Loucy (cell line): ENCODE results near the gene TSTD2.

Source experiments
- H2AFZ ChIP-seq: fragments of 200-600 bp; sonication (generic); 2 replicates; pipeline ENCODE4 v1.6.0; 2016; ENCODE audit warnings: antibody characterized with exemption, mild to moderate bottlenecking, low read length, moderate library complexity
- H3F3A ChIP-seq: fragments of 200-600 bp; 2 replicates; pipeline ENCODE4 v1.6.0; 2016; ENCODE audit warnings: antibody characterized with exemption, low read depth, mild to moderate bottlenecking
- H3K27me3 ChIP-seq: fragments of 200-600 bp; sonication (generic); 2 replicates; pipeline ENCODE4 v1.6.1; 2014; ENCODE audit warnings: low read length, mild to moderate bottlenecking; ENCODE audit not compliant: insufficient read depth, poor library complexity, severe bottlenecking
- H3K36me3 ChIP-seq: fragments of 200-600 bp; sonication (generic); 2 replicates; pipeline ENCODE4 v1.6.1; 2016; ENCODE audit warnings: low read length; ENCODE audit not compliant: insufficient read depth
- H3K4me1 ChIP-seq: fragments of 200-600 bp; sonication (generic); 2 replicates; pipeline ENCODE4 v1.5.1; 2014; ENCODE audit warnings: low read length, mild to moderate bottlenecking; ENCODE audit not compliant: insufficient read depth, poor library complexity, severe bottlenecking
- H3K4me2 ChIP-seq: fragments of 200-600 bp; sonication (generic); 2 replicates; pipeline ENCODE4 v1.6.0; 2014; ENCODE audit warnings: antibody characterized with exemption, low read length, low read depth, mild to moderate bottlenecking; ENCODE audit not compliant: poor library complexity, severe bottlenecking
- H3K4me3 ChIP-seq: fragments of 200-600 bp; sonication (generic); 2 replicates; pipeline ENCODE4 v1.5.1; 2014; ENCODE audit warnings: low read length, mild to moderate bottlenecking, mixed read lengths; ENCODE audit not compliant: poor library complexity, severe bottlenecking
- H3K79me2 ChIP-seq: fragments of 200-600 bp; sonication (generic); 2 replicates; pipeline ENCODE4 v1.6.1; 2014; ENCODE audit warnings: low read length; ENCODE audit not compliant: insufficient read depth
- H3K9ac ChIP-seq: fragments of 200-600 bp; sonication (generic); 2 replicates; pipeline ENCODE4 v1.6.0; 2014; ENCODE audit warnings: mild to moderate bottlenecking, low read depth, low read length, moderate library complexity; ENCODE audit not compliant: poor library complexity, severe bottlenecking
- H3K9me2 ChIP-seq: fragments of 200-600 bp; sonication (generic); replicated peaks from 2 replicates; pipeline ENCODE4 v1.6.1; 2016; ENCODE audit warnings: low read depth, low read length, mixed read lengths
- H3K9me3 ChIP-seq: fragments of 200-600 bp; sonication (generic); 2 replicates; pipeline ENCODE4 v1.6.1; 2014; ENCODE audit warnings: mild to moderate bottlenecking, antibody characterized with exemption, low read length, low read depth; ENCODE audit not compliant: insufficient read depth
- H4K20me1 ChIP-seq: fragments of 200-600 bp; sonication (generic); 2 replicates; pipeline ENCODE4 v1.6.0; 2014; ENCODE audit warnings: antibody characterized with exemption, low read length, mild to moderate bottlenecking; ENCODE audit not compliant: insufficient read depth, poor library complexity, severe bottlenecking
- EZH2phosphoT487 ChIP-seq: fragments of 200-600 bp; IDR thresholded peaks from 2 replicates; pipeline ENCODE4 v1.6.1; 2018; ENCODE audit warnings: antibody characterized with exemption, mild to moderate bottlenecking, moderate library complexity, borderline replicate concordance
- TF ChIP-seq, protein P1 (sequence below): fragments of 200-600 bp; sonication (generic); conservative IDR thresholded peaks from 2 replicates; pipeline ENCODE4 v1.5.1; 2014; ENCODE audit warnings: mild to moderate bottlenecking, antibody characterized with exemption, low read length

TSTD2 gene

DNA sequence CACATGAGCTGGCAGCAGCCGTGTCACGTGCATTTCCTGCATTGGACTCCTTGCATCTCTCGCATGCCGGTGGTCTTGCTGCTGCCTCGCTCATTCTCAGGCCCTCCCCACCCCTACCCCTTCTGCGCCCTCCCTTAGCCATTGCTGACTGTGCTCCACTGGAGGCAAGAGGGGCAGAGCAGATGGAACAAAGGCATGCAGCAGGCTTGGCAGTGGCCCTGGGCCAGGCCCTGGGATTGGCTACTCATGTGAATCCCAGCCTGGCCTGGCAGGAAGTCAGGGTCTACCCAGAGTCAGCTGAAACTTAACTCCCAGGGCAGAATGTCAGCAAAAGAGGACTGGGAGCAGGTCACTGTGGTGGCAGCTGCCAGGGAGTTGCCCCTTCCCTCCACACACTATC lies 62.3 kb downstream of the TSTD2 start:
- Histone ChIP-seq H3F3A (no peaks in the 10 kb centered on the region), H3K9ac (no peak overlapping the region), H3K4me3 (no peak overlapping the region), H3K9me3 (no peaks in the 10 kb centered on the region), H4K20me1 (no peaks in the 10 kb centered on the region), H3K27me3 (no peaks in the 10 kb centered on the region), H3K4me1 (no peaks in the 10 kb centered on the region), H3K9me2 (no peaks in the 10 kb centered on the region), H3K4me2 (no peak overlapping the region), H3K79me2 (no peaks in the 10 kb centered on the region), H3K36me3 (no peaks in the 10 kb centered on the region), H2AFZ (no peak overlapping the region)
- TF ChIP-seq, protein P1, sequence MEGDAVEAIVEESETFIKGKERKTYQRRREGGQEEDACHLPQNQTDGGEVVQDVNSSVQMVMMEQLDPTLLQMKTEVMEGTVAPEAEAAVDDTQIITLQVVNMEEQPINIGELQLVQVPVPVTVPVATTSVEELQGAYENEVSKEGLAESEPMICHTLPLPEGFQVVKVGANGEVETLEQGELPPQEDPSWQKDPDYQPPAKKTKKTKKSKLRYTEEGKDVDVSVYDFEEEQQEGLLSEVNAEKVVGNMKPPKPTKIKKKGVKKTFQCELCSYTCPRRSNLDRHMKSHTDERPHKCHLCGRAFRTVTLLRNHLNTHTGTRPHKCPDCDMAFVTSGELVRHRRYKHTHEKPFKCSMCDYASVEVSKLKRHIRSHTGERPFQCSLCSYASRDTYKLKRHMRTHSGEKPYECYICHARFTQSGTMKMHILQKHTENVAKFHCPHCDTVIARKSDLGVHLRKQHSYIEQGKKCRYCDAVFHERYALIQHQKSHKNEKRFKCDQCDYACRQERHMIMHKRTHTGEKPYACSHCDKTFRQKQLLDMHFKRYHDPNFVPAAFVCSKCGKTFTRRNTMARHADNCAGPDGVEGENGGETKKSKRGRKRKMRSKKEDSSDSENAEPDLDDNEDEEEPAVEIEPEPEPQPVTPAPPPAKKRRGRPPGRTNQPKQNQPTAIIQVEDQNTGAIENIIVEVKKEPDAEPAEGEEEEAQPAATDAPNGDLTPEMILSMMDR, result no peak
- no peak for TF ChIP-seq EZH2phosphoT487

DNA sequence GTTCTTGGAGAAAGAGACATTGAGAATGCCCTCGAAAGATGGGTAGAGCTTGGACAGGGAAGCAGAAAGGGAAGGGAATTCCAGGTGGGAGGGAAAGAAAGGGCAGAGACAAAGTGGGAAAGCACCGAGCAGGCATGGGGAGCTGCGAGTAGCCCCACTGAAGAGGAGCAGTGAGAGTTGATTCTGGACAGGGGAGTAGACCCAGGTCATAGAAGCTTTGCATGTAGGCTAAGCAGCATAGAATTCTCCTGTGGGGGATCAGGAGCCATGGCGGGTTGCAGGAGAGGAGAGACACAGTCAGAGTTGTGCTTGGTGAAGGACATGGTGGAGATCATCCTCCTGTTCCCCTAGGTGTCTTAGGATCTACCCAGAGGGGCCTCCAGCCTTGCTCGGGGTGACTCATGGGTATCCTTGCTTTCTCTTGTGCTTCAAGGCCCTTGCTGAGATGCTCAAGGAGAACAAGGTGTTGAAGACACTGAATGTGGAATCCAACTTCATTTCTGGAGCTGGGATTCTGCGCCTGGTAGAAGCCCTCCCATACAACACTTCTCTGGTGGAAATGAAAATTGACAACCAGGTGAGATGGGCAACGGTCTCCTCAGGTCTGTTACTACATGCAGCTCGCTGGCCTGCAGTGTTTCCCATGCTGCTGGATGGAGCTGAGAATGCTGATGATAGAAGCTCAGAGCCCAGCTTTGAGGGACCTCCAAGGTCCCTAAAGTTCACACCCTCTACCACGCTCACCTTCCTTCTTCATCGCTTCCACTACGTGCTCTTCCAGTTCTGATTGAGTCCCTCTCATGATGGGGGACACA lies 64.5 kb downstream of the TSTD2 start:
- no peaks in the 10 kb centered on the region for H3K27me3 ChIP-seq
- TF ChIP-seq, protein P1, result no peak
- no peak for TF ChIP-seq EZH2phosphoT487
- H2AFZ ChIP-seq, result no peak overlapping the region
- no peaks in the 10 kb centered on the region for H3K79me2 ChIP-seq
- H3K9ac ChIP-seq, result no peak overlapping the region
- H3K36me3 ChIP-seq, result no peaks in the 10 kb centered on the region
- H3F3A ChIP-seq, result no peaks in the 10 kb centered on the region
- H3K4me2 ChIP-seq, result no peak overlapping the region
- H4K20me1 ChIP-seq, result no peaks in the 10 kb centered on the region
- no peaks in the 10 kb centered on the region for H3K9me3 ChIP-seq
- H3K9me2 ChIP-seq, result no peaks in the 10 kb centered on the region
- no peak overlapping the region for H3K4me3 ChIP-seq
- H3K4me1 ChIP-seq, result no peaks in the 10 kb centered on the region

DNA sequence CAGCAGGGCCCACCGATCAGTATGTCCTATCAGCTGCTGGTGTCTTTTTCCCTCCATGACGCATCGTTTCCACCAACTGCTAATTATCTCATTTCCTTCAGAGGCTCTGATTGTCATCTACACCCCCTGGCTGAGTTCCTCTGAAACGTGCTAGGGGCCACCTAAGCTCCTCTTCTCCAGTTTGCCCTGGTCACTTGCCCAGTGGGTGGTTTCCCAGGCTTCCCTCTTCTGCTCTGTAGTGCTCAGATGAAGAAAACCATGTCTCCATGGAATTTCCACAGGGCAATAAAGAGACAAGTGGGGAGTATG lies 65.3 kb downstream of the TSTD2 start:
- H3K4me1 ChIP-seq, result no peaks in the 10 kb centered on the region
- no peak overlapping the region for H3K4me3 ChIP-seq
- no peak overlapping the region for H3K4me2 ChIP-seq
- no peaks in the 10 kb centered on the region for H3F3A ChIP-seq
- no peaks in the 10 kb centered on the region for H3K79me2 ChIP-seq
- H3K9ac ChIP-seq, result no peak overlapping the region
- no peaks in the 10 kb centered on the region for H4K20me1 ChIP-seq
- no peaks in the 10 kb centered on the region for H3K27me3 ChIP-seq
- H2AFZ ChIP-seq, result no peak overlapping the region
- H3K9me2 ChIP-seq, result no peaks in the 10 kb centered on the region
- no peaks in the 10 kb centered on the region for H3K9me3 ChIP-seq
- no peak for TF ChIP-seq EZH2phosphoT487
- TF ChIP-seq, protein P1, result no peak
- no peaks in the 10 kb centered on the region for H3K36me3 ChIP-seq
